NCI-H146 (cell line): ENCODE measurements around the gene CEBPB.

Source experiments
- DNase-seq: peaks from one replicate; lab custom pipeline; 2025; lab: John Stamatoyannopoulos, UW

Gene CEBPB

GRCh38 chr20:50229156-50229607, 38.6 kb downstream of the CEBPB start:
- no peak for DNase-seq

- no peak for DNase-seq
These were observed 39.6 kb downstream of the CEBPB start for GRCh38 chr20:50230184-50230583.

- peak; percentile 67 for DNase-seq
These were observed 40.4 kb downstream of the CEBPB start for GRCh38 chr20:50230871-50231560.

GRCh38 chr20:50231854-50232253, 41.2 kb downstream of the CEBPB start:
- no peak for DNase-seq

- DNase-seq, result no peak
These were observed 42.2 kb downstream of the CEBPB start for GRCh38 chr20:50232651-50233324.

- no peak for DNase-seq
These were observed 42.9 kb downstream of the CEBPB start for GRCh38 chr20:50233325-50234212.

GRCh38 chr20:50234288-50234687, 43.7 kb downstream of the CEBPB start:
- DNase-seq, result no peak

GRCh38 chr20:50237349-50237748, 46.7 kb downstream of the CEBPB start:
- no peak for DNase-seq

GRCh38 chr20:50238081-50238800, 47.6 kb downstream of the CEBPB start:
- no peak for DNase-seq

- no peak for DNase-seq
These were observed 49.5 kb downstream of the CEBPB start for GRCh38 chr20:50240092-50240491.

- DNase-seq, result no peak
These were observed 51.5 kb downstream of the CEBPB start for GRCh38 chr20:50242178-50242514.
